Measurements from ENCODE around the gene HSPA9.

Gene HSPA9

DNA sequence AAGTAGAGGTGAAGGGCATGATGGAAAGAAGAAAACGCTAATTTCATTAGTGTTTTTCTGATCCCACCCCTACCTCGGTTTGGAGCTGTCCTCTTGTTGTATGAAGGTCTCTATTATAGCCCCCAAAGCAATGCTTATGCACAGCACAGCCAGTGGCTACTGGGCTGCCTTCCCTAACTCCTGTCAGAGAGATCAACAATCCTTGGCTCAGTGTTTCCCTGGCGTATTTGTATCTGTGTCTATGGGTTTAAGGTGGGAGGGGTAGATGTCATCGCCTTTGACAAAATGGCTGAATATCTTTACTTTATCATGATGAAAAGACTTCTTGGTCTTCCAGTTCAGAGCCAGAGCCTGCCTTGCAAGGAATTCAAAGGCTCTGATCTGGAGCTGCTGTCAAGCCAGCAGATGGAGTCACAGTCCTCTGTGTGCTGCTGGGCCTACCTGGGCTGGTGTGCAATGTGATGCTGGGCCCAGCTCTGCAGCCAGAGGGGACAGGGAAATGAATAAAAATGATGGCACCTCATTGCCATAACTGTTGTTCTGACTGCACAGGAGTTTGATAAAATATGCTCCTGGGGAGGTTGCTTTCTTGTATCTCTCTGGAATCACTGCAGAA, 20.1 kb upstream of the HSPA9 start:
- DNase-seq (ENCODE audit: low spot score), result no peak

DNA sequence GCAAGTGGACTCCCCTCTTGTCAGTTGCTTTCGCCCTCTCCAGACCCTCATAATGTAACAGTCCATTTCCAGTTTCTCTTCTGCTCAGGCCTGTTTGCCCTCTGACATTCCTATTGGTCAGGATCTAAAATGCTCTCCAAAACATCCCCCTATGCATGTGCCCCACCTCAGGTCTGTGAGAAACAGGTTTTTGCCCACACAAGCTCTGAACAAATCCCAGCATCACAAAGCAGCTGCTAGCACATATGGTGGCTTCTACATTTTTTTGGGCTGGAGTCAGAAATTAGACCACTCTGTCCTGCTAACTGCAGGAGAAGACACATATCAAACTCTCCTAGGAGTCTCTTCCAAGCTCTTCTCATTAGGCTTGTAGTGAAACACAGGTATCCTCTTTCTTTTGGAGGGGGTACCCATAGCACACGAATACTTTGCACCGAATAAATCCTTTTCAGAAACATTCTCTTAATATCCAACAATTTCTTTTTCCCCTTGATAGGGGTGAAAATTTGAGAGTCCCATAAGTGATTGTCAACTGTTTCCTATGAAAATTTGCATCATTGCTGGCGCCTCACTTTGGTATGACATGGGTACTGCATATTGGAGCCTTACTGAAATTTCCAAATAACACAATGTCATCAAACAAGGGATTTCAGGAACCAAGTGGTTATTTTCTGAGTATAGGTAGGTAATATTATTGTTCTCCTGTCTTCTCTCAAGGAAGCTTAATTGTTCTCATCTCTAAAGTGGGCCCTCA, 19.3 kb upstream of the HSPA9 start:
- no peak for DNase-seq (ENCODE audit: low spot score)

DNA sequence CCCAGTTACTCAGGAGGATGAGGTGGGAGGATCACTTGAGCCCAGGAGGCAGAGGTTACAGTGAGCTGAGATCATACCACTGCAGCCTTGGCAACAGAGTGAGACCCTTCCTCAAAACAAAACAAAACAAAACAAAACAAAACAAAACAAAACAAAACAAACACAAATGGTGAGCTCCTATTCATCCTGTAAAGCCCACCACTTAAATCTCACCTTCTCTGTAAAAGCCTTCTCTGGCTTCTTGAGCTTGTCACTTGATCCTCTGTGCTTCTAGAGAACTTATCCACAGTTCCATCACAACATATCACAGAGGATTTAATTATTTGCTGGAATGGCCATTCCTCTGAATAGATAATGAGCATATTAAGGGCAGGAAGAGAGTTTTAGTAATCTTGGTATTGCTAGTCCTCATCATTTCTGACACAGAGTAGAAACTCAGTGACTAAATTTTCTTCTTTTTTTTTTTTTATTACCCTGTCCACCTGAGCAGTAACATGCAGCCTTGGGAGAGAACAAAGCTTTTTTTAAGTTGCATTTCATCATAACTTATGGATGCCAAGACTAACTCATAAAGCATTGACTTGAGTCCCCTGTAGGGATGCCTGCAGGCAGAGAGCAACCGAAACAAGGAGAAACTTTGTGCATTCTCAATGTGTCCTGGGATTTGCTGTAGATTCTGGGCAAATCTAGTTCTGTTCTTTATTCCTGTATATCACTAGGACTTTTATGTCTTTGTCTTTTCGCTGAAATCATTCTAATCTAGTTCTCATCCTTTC, 13.0 kb upstream of the HSPA9 start:
- DNase-seq (ENCODE audit: low spot score), result no peak

DNA sequence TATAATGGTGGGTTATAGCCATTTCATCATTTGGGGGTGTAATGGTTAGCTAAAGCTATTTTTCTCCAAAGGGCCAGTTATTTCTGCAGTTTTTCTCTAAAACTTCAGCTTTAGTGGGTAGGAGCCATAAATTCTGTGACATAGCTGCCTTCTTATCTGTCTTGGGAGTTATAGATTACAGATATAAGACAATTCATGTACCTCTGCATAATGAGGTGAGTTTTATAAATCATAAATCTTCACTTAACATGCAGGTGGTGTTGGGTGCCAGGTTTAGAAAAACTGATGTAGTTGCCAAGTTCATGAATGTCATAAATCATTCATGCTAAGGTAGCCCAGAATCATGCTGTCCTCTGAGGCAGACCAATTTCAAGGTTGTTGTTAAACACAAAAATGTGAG, 10.0 kb upstream of the HSPA9 start:
- no peak for DNase-seq (ENCODE audit: low spot score)

DNA sequence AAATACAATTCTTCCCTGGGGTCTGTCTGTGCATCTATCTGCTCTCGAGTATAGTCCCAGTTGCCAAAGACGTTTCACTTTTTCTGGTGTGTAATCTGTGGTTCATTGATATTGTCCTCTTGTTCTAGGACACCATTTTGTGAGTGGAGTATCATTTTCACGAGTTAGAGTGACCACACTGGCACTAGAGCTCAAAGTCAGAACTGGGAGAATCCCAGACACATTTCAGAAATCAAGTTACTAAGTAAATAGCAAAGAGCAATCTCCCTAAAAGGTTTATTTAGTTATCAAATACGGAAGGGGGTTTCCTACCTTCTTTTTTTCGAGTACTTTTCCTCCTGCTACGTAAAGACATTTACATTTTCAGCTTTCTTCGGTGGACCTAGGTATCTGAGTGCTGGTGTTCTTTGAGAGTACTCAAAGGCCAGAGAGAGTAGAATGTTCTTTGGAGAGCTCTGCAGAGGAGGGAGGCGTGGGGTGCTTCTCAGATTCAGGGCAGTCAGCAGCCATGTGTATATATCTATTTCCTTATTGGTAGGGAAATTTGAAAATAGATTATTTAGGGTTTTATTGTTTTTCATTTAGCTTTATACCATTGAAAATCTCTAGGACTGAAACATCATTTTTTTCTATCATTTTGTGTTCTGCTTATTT, 8.9 kb upstream of the HSPA9 start:
- no peak for DNase-seq (ENCODE audit: low spot score)

DNA sequence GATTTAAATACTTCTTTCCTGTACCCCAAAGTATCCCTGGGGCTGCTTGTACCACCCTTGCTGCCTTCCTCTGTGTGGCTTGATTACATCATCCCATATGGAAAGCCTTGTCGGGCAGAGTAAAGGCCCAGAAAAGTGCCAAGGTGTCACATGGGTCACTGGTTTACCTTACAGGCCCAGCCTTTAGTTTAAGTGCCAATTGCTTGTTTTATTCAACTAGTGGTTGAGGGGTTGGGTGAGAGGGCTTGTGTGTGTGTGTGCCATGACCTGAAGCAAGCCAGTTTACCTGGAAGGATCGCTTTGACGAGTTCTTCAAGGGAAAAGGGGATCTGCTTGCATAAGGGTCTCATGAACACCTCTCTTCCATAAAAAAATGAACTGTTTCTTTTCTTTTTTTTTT, 7.8 kb upstream of the HSPA9 start:
- DNase-seq (ENCODE audit: low spot score), result no peak

DNA sequence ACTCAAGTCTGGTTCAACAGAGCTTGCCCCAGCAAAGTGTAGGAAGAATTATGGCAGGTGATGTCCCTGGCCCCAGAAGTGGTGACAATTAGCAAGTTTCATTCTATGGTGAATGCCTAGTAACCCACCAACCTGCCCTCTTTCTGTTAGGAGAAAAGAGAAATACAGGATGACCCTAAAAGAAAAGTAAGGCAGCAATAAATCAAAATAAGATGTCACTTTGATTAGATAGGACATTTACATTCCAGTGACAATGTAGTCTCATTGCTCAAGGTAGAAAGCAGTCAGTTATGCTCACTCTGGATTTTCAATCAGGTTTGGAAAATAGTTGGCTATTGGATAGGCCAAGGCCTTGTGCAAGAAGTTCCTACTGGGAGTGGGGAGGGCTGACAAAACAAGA, 5.6 kb upstream of the HSPA9 start:
- no peak for DNase-seq (ENCODE audit: low spot score)

DNA sequence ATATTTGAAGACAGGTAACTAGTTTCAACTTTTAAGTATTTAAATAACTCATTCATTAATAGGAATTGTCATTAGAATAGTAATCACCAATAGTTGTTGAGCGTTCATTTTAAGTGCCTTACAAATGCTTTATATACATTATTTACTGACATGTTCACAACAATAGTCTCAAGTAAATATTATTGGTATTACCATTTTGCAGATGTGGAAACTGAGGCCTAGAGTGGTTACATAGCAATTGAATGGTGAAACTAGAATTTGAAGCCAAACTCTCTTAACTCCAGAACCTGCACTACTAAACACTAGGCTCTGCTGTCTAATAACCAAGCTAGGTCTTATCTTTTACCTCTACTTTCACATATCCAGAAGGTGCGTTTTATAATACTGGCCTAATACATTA, 4.8 kb upstream of the HSPA9 start:
- DNase-seq (ENCODE audit: low spot score), result no peak

DNA sequence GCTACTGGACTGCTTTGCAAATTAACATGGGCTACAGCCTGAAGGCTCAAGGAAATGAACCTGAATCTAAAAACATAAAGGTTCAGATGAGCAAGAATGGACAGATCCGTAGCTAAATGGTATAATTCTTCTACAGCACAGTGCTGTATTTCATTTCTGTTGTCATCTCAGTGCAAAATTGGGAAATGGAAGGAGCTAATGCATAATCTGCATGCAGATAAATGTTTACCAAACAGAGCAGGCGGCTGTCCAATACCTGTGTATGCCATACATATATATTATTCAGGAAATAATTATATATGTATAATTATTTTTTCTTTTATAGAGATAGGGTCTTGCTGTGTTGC, 4.3 kb upstream of the HSPA9 start:
- no peak for DNase-seq (ENCODE audit: low spot score)

DNA sequence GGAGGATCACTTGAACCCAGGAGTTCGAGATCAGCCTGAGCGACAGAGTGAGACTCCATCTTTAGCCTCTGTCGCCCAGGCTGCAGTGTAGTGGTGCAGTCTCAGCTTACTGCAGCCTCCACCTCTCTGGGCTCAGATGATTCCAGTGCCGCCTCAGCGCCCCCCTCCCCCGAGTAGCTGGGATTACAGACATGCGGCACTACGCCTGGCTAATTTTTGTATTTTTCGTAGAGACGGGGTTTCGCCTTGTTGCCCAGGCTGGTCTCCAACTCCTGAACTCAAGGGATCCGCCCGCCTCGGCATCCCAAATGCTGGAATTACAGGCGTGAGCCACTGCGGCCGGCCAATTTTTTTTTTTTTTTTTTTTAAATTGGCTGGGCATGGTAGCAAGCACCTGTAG, 2.3 kb upstream of the HSPA9 start:
- no peak for DNase-seq (ENCODE audit: low spot score)

DNA sequence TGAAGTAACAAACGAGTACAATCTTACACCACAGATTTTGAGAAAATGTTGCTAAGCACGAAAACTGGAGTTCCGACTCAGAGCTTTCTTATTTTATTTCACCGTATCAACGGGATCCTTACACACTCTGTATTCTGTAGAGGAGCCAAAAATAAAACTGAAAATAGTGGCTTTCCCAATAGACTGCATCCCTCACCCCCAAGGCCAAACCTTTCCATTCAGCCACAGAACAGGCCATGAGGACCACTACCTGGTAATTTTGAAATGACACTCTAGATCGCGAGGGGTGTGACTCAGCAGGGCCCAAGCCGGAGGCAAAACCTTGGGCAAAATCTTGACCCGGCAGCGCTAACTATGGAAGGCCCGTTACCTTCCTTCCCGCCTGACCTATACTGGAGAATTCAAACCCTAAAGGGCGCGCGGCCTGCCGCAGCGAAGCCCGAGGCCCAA, 432 bp downstream of the HSPA9 start:
- no peak for DNase-seq (ENCODE audit: low spot score)

DNA sequence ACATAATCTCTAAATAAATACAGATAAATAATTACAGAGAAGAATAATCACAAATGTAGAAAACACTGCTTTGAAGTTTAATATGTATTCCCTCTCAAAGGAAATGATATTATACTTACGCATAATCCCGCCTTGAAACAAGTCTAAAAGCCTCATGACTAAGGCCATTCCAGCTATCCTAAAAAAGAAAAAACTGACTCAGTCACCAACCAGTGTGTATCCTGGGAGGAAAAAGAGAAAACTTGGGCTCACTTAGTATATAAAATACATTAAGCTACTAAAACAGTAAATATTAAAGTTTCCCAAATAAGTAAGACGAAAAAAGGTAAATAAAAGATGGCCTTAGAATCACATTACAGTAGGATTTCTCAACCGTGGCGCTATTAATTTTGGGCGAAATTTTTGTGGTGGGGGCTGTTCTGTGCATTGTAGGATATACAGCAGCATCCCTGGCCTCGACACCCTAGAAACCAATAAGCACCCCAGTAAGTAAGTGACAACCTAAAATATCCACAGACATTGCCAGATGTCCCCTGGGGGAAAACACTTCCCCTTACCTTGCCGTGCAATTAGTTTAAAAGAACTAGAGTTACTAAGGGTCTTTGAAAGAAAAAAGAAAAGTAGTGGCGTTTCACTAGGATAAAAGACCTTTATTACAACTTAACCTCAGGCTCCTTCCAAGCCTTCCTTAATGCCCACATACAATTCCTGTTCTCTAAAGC, 1.1 kb downstream of the HSPA9 start:
- DNase-seq (ENCODE audit: low spot score), result peak; percentile 16

DNA sequence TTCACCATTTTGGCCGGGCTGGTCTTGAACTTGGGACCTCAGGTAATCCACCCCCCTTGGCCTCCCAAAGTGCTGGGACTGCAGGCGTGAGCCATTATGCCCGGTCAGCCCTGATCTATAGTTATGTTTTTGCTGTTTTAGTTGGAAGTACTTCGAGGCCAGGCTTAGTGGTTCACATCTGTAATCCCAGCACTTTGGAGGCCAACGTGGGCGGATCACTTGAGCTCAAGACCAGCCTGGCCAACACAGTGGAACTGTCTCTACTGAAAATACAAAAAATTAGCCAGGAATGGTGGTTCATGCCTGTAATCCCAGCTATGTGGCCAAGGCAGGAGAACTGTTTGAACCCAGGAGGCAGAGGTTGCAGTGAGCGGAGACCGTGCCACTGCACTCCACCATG, 2.0 kb downstream of the HSPA9 start:
- DNase-seq (ENCODE audit: low spot score), result no peak

DNA sequence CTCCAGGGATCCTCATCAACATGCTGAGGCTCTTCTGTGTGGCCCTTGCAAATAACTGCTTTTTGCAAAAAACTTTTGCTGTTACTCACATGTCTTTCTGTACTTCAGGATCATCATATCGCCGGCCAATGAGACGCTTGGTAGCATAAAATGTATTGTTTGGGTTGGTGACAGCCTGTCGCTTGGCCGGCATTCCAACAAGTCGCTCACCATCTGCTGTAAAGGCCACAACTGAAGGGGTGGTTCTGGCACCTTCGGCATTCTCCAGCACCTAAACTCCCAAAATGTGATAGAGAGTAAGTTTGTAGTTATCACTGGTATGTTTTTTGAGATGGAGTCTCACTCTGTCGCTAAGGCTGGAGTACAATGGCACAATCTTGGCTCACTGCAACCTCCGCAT, 4.3 kb downstream of the HSPA9 start:
- no peak for DNase-seq (ENCODE audit: low spot score)

DNA sequence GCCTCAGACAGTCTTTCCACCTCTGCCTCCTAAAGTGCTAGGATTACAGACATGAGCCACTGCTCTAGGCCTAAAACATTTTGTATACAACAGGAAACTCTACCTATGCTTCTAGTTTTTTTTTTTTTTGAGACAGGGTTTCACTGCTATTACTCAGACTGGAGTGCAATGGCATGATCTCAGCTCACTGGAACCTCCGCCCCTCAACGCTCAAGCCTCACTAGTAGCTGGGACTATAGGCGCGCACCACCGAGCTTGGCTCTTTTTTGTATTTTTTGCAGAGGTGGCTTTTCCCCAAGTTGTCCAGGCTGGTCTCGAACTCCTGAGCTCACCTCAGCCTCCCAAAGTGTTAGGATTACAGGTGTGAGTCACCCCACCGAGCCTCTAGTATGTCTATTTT, 5.4 kb downstream of the HSPA9 start:
- DNase-seq (ENCODE audit: low spot score), result no peak

DNA sequence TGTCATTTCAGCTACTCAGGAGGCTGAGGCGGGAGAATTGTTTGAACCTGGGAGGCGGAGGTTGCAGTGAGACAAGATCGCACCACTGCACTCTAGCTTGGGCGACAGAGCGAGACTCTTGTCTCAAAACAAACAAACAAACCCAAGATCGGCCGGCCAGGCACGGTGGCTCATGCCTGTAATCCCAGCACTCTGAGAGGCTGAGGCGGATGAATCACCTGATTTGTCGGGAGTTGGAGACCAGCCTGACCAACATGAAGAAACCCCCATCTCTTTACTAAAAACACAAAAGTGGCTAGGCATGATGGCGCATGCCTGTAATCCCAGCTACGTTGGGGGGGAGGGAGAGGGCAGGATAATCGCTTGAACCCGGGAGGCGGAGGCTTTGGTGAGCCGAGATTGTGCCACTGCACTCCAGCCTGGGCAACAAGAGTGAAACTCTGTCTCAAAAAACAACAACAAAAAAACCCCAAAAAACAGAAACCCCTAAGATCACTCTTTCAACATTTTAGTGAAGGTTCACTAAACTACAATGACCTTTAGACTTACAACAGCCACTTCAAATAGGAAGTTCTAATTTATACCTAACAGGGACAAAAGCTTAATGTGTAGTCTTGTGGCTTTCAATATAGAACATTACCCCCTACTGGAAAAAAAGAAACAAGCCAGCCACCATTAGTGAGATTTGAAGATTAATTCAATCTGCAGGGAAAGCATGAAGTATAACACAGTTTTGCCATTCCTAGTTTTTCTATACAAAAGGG, 7.0 kb downstream of the HSPA9 start:
- DNase-seq (ENCODE audit: low spot score), result no peak

DNA sequence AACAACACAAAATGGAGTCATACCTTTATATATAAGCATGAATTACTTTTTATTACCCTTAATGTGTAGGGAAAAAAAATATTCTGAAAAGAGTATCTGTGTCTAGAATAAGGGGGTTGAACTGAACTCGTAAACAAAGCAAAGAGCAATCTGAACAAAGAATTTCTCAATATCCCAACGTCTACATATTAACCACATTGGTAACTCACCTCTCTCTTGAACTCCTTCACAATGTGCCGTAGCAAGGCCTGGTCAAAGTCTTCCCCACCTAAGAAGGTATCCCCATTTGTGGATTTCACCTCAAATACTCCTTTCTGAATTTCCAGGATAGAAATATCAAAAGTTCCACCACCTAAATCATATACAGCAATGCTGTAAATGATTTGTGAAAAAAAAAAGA, 8.4 kb downstream of the HSPA9 start:
- no peak for DNase-seq (ENCODE audit: low spot score)

DNA sequence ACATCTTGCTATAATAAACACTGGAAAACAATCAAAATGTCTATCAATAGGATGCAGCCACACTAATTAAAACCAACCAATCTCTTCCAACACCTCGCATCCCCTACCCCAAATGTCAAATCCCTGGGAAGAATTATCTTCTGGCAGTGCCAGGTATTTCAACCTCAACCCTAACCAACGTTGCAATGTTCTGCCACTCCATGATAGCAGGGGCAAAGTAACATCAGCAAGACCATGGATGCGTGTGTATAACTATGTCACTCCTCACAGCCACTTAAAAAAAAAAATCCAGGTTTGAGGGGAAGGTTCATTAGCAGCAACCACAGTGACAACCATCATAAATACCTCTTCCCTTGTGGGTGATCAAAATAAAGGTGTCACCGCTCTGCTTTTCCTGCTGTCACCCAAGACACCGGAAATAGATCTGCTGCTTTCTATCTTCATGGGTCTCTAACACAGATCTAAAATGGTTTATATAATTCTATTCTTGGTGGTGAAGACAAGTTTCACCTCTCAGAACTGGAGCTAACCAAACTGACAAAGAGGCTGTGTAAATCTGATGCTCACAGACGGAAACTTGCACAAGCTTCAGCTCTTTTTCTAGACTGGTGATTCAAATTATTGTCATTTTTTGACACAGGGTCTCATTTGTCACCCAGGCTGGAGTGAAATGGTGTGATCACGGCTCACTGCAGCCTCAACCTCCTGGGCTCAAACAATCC, 9.9 kb downstream of the HSPA9 start:
- no peak for DNase-seq (ENCODE audit: low spot score)

DNA sequence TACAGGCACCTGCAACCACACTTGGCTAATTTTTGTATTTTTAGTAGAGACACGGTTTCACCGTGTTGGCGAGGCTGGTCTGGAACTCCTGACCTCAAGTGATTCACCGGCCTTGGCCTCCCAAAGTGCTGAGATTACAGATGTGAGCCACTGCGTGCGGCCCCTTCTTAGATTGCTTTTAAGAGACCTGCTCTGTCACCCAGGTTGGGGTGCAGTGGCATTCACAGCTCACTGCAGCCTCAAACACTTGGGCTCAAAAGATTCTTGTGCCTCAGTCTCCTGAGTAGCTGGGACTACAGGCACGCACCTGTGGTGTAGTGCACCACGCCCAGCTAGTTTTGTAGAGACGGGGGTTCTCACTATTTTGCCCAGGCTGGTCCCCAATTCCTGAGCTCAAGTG, 11.0 kb downstream of the HSPA9 start:
- DNase-seq (ENCODE audit: low spot score), result no peak

DNA sequence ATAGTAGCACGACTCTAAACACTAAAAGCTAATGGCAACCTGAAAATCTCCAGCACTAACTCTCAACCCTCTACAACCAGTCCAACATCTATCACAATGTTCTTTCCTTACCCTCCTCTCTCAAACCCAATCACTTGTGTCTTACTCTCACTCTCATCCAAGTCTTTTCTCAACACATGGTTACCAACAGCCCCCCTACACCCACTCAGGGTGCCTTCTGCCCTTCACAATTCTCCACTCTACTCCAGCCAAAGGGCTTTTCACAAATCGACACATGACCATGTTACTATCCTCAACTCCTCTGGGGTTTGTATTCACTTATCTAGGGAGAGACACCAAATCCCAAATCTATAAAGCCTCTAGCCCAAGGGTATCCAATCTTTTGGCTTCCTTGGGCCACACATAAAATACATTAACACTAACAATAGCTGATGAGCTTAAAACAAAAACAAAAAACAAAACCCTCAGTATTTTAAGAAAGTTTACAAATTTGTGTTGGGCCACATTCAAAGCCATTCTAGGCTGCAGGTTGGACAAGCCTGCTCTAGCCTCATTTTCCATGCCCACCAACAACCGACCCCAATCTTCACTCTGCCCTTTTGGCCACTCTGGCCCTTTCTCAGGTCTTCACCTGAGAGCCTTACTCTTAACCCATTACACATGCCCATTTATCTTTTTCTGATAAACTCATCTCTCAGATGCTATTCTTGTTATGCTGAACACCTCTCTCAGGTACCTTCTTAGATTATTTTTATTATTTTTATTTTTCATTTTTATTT, 11.7 kb downstream of the HSPA9 start:
- DNase-seq (ENCODE audit: low spot score), result no peak

Data from GM03348 (cell line).